DOHH2 (cell line): ENCODE measurements around the gene CDC37L1.

Experiments
- EZH2phosphoT487 ChIP-seq: fragments of 200-600 bp; sonication (generic); IDR thresholded peaks from 2 replicates; pipeline ENCODE4 v1.6.1; 2017; ENCODE audit warnings: borderline replicate concordance, mild to moderate bottlenecking, antibody characterized with exemption, low read length, moderate library complexity, mixed read lengths
- TF ChIP-seq, protein P1 (sequence below): fragments of 200-600 bp; sonication (generic); IDR thresholded peaks from one replicate; pipeline ENCODE4 v1.5.1; 2014; ENCODE audit warnings: antibody characterized with exemption, mild to moderate bottlenecking, low read depth, low read length; ENCODE audit not compliant: poor library complexity, severe bottlenecking

DNA sequence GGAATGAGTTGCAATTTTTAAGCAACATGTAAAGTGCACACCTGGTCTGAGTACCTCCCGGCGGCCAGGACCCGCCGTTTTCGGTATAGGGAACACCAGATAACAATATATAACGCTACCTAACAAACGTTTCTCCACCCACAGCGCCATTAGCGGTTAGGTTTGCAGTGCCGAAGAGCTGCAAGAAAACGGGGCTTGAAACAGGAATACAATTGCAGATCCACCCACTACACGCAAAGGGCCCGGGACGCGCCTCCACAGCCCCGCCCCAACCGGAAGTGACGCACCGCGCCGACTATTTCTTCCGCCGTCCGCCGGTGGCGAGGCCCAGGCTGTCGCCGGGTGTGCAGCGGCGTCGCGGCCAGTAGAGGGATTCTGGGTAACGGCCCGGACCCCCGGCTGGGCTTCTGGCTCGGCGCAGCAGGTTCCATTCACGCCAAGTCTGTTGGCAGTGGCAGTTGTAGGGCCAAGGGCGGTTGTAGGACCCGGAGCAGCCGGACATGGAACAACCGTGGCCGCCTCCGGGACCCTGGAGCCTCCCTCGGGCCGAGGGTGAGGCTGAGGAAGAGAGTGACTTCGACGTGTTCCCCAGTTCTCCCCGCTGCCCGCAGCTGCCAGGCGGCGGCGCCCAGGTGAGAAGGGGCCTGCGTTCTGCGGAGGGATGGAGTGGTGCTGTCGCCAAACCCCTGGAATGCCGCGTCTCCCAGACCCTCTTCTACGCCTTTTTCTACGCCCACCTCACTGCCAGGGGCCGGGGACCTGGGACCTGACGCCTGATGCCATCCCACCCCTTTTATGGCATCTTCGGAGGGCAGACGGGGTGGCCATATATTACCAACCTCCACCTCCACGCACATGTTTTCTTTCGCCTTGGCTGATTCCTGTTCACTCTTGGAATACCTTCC lies at the start of gene CDC37L1:
- TF ChIP-seq, protein P1, sequence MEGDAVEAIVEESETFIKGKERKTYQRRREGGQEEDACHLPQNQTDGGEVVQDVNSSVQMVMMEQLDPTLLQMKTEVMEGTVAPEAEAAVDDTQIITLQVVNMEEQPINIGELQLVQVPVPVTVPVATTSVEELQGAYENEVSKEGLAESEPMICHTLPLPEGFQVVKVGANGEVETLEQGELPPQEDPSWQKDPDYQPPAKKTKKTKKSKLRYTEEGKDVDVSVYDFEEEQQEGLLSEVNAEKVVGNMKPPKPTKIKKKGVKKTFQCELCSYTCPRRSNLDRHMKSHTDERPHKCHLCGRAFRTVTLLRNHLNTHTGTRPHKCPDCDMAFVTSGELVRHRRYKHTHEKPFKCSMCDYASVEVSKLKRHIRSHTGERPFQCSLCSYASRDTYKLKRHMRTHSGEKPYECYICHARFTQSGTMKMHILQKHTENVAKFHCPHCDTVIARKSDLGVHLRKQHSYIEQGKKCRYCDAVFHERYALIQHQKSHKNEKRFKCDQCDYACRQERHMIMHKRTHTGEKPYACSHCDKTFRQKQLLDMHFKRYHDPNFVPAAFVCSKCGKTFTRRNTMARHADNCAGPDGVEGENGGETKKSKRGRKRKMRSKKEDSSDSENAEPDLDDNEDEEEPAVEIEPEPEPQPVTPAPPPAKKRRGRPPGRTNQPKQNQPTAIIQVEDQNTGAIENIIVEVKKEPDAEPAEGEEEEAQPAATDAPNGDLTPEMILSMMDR: peak; percentile 59
- no peak for TF ChIP-seq EZH2phosphoT487
